Measurements from ENCODE around the gene NEAT1. TPM values are rescaled to one million over a fixed set of nuclear protein-coding genes. Genes with fewer than 3 reads are reported as not detected.

NEAT1 gene
- total RNA-seq, 1 donor from 2014 or later = 43.4 TPM

GRCh38 chr11:65396769-65397745 is 25.5 kb upstream of the NEAT1 start:
- peak overlapping the region; percentile 83 for H3K27ac Mint-ChIP-seq (ENCODE audit: unreplicated experiment)

GRCh38 chr11:65398362-65398910 is 24.2 kb upstream of the NEAT1 start:
- TF ChIP-seq CTCF (IDR thresholded peaks at IDR 0.05; ENCODE audit: unreplicated experiment) = no peak
- Mint-ChIP-seq H3K27me3 (ENCODE audit: unreplicated experiment) (peaks cover 6% of the 10 kb centered on the region), H3K36me3 (ENCODE audit: low read depth, unreplicated experiment) (peaks cover 22% of the 10 kb centered on the region), H3K4me1 (ENCODE audit: unreplicated experiment) (peaks cover 10% of the 10 kb centered on the region), H3K4me3 (ENCODE audit: unreplicated experiment) (peak overlapping the region; percentile 37), H3K9me3 (ENCODE audit: unreplicated experiment) (no peaks in the 10 kb centered on the region), H3K27ac (ENCODE audit: unreplicated experiment) (peak overlapping the region; percentile 61)
- DNase-seq (ENCODE audit: low spot score) = no peak

More at GRCh38 chr11:65396769-65397745, 25.5 kb upstream of the NEAT1 start:
- peak overlapping the region; percentile 66 for H3K4me3 Mint-ChIP-seq (ENCODE audit: unreplicated experiment)
- TF ChIP-seq CTCF (IDR thresholded peaks at IDR 0.05; ENCODE audit: unreplicated experiment) = no peak
- DNase-seq (ENCODE audit: low spot score) = no peak
- H3K36me3 Mint-ChIP-seq (ENCODE audit: low read depth, unreplicated experiment) = peaks cover 28% of the 10 kb centered on the region
- H3K9me3 Mint-ChIP-seq (ENCODE audit: unreplicated experiment) = no peaks in the 10 kb centered on the region
- H3K27me3 Mint-ChIP-seq (ENCODE audit: unreplicated experiment) = peaks cover 10% of the 10 kb centered on the region
- peaks cover 10% of the 10 kb centered on the region for H3K4me1 Mint-ChIP-seq (ENCODE audit: unreplicated experiment)

- Mint-ChIP-seq H3K4me3 (ENCODE audit: unreplicated experiment) (no peak overlapping the region), H3K36me3 (ENCODE audit: low read depth, unreplicated experiment) (peaks cover 22% of the 10 kb centered on the region), H3K9me3 (ENCODE audit: unreplicated experiment) (no peaks in the 10 kb centered on the region), H3K27ac (ENCODE audit: unreplicated experiment) (peak overlapping the region; percentile 9), H3K27me3 (ENCODE audit: unreplicated experiment) (peaks cover 6% of the 10 kb centered on the region), H3K4me1 (ENCODE audit: unreplicated experiment) (peaks cover 17% of the 10 kb centered on the region)
- no peak for DNase-seq (ENCODE audit: low spot score)
- TF ChIP-seq CTCF (IDR thresholded peaks at IDR 0.05; ENCODE audit: unreplicated experiment) = no peak
Observed at GRCh38 chr11:65399249-65399648, 23.3 kb upstream of the NEAT1 start.

- H3K36me3 Mint-ChIP-seq (ENCODE audit: low read depth, unreplicated experiment) = peaks cover 22% of the 10 kb centered on the region
- H3K4me3 Mint-ChIP-seq (ENCODE audit: unreplicated experiment) = no peak overlapping the region
- H3K27me3 Mint-ChIP-seq (ENCODE audit: unreplicated experiment) = peaks cover 6% of the 10 kb centered on the region
- no peak for TF ChIP-seq CTCF (IDR thresholded peaks at IDR 0.05; ENCODE audit: unreplicated experiment)
- DNase-seq (ENCODE audit: low spot score) = no peak
- H3K9me3 Mint-ChIP-seq (ENCODE audit: unreplicated experiment) = no peaks in the 10 kb centered on the region
- no peak overlapping the region for H3K27ac Mint-ChIP-seq (ENCODE audit: unreplicated experiment)
- peaks cover 17% of the 10 kb centered on the region for H3K4me1 Mint-ChIP-seq (ENCODE audit: unreplicated experiment)
Observed at GRCh38 chr11:65399845-65400244, 22.8 kb upstream of the NEAT1 start.

All from endothelial cell (in vitro differentiated cells).